ENCODE measurements around the gene ADAP2. TPM values are rescaled to one million over a fixed set of nuclear protein-coding genes. Genes with fewer than 3 reads are reported as not detected.

The ADAP2 gene
- total RNA-seq, 1 donor, result 0.72 TPM

- Histone ChIP-seq H3K79me2 (ENCODE audit: insufficient read depth, low read length) (no peaks in the 10 kb centered on the region), H3K4me2 (ENCODE audit: insufficient read depth, low read length) (no peak overlapping the region), H3K4me1 (ENCODE audit: insufficient read depth, low read length) (no peaks in the 10 kb centered on the region), H3K4me3 (ENCODE audit: insufficient read depth, low read length) (no peak overlapping the region), H3K27me3 (ENCODE audit: insufficient read depth, low read length) (peaks cover 3% of the 10 kb centered on the region), H3K9me3 (ENCODE audit: low read depth, low read length) (no peaks in the 10 kb centered on the region), H3K27ac (ENCODE audit: low read depth, low read length) (no peak overlapping the region), H4K20me1 (ENCODE audit: insufficient read depth, low read length) (no peaks in the 10 kb centered on the region), H3K36me3 (ENCODE audit: insufficient read depth, low read length) (no peaks in the 10 kb centered on the region), H2AFZ (ENCODE audit: low read length) (no peak overlapping the region)
- no peak for DNase-seq (ENCODE audit: insufficient read length, low spot score, missing footprints)
- TF ChIP-seq CTCF (IDR thresholded peaks at IDR 0.05; ENCODE audit: extremely low read depth, low read depth, low read length), result no peak
These were observed 20.7 kb downstream of the ADAP2 start for GRCh38 chr17:30942308-30943079.

DNA sequence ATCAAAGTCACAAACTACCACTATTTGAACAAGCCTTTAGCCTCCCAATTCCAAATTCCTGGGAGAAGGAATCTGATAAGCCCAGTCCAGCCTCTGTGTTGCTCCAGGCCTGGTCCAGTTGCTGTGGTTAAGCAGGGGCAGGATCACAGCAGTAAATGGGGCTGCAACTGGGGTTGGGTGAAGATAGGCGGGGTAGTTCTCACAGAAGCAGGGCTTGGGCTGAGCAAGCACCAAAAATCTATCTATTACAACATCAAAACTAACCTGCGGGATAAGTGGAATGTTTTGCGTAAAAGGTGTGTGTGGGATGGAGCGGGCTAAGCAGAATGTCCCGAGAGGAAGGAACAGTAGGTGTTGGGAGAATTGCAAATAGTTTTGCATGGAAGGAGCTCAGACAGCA is 26.1 kb downstream of the ADAP2 start:
- Histone ChIP-seq H3K27me3 (ENCODE audit: insufficient read depth, low read length) (no peaks in the 10 kb centered on the region), H3K4me3 (ENCODE audit: insufficient read depth, low read length) (no peak overlapping the region), H3K9me3 (ENCODE audit: low read depth, low read length) (no peaks in the 10 kb centered on the region), H3K27ac (ENCODE audit: low read depth, low read length) (no peak overlapping the region), H3K79me2 (ENCODE audit: insufficient read depth, low read length) (no peaks in the 10 kb centered on the region), H4K20me1 (ENCODE audit: insufficient read depth, low read length) (no peaks in the 10 kb centered on the region), H3K4me1 (ENCODE audit: insufficient read depth, low read length) (no peaks in the 10 kb centered on the region), H3K36me3 (ENCODE audit: insufficient read depth, low read length) (no peaks in the 10 kb centered on the region), H3K4me2 (ENCODE audit: insufficient read depth, low read length) (no peak overlapping the region), H2AFZ (ENCODE audit: low read length) (no peak overlapping the region)
- no peak for DNase-seq (ENCODE audit: insufficient read length, low spot score, missing footprints)
- no peak for TF ChIP-seq CTCF (IDR thresholded peaks at IDR 0.05; ENCODE audit: extremely low read depth, low read depth, low read length)

- Histone ChIP-seq H4K20me1 (ENCODE audit: insufficient read depth, low read length) (no peaks in the 10 kb centered on the region), H2AFZ (ENCODE audit: low read length) (peak overlapping the region; percentile 40), H3K4me1 (ENCODE audit: insufficient read depth, low read length) (peaks cover 4% of the 10 kb centered on the region), H3K4me3 (ENCODE audit: insufficient read depth, low read length) (no peak overlapping the region), H3K79me2 (ENCODE audit: insufficient read depth, low read length) (no peaks in the 10 kb centered on the region), H3K36me3 (ENCODE audit: insufficient read depth, low read length) (no peaks in the 10 kb centered on the region), H3K27ac (ENCODE audit: low read depth, low read length) (no peak overlapping the region), H3K9me3 (ENCODE audit: low read depth, low read length) (no peaks in the 10 kb centered on the region), H3K27me3 (ENCODE audit: insufficient read depth, low read length) (no peaks in the 10 kb centered on the region), H3K4me2 (ENCODE audit: insufficient read depth, low read length) (no peak overlapping the region)
- no peak for TF ChIP-seq CTCF (IDR thresholded peaks at IDR 0.05; ENCODE audit: extremely low read depth, low read depth, low read length)
- DNase-seq (ENCODE audit: insufficient read length, low spot score, missing footprints), result no peak
These were observed 28.4 kb downstream of the ADAP2 start for GRCh38 chr17:30950189-30950588.

GRCh38 chr17:30950669-30951399 is 29.1 kb downstream of the ADAP2 start:
- no peak overlapping the region for H3K4me2 ChIP-seq (ENCODE audit: insufficient read depth, low read length)

More at GRCh38 chr17:30950669-30951399, 29.1 kb downstream of the ADAP2 start:
- Histone ChIP-seq H3K4me1 (ENCODE audit: insufficient read depth, low read length) (peaks cover 4% of the 10 kb centered on the region), H3K79me2 (ENCODE audit: insufficient read depth, low read length) (no peaks in the 10 kb centered on the region), H2AFZ (ENCODE audit: low read length) (peak overlapping the region; percentile 40), H4K20me1 (ENCODE audit: insufficient read depth, low read length) (no peaks in the 10 kb centered on the region), H3K9me3 (ENCODE audit: low read depth, low read length) (no peaks in the 10 kb centered on the region), H3K36me3 (ENCODE audit: insufficient read depth, low read length) (no peaks in the 10 kb centered on the region), H3K27me3 (ENCODE audit: insufficient read depth, low read length) (no peaks in the 10 kb centered on the region), H3K4me3 (ENCODE audit: insufficient read depth, low read length) (no peak overlapping the region), H3K27ac (ENCODE audit: low read depth, low read length) (no peak overlapping the region)
- peak; percentile 96 for DNase-seq (ENCODE audit: insufficient read length, low spot score, missing footprints)
- no peak for TF ChIP-seq CTCF (IDR thresholded peaks at IDR 0.05; ENCODE audit: extremely low read depth, low read depth, low read length)
